Left forelimb (tissue), 1 donor: ENCODE data around the gene ERICH4.
A peak's percentile ranks its signal among the peaks of the same experiment; 100 is the strongest.
"Not testable (repeated sequence)": the region's sequence is repeated elsewhere in the genome, so short reads cannot be mapped to it uniquely, and the experiment has no call there.

Experiments used
- DNase-seq: peaks from one replicate; pipeline ENCODE4 v3.0.0-alpha.2; 2018; ENCODE audit warnings: low spot score

The ERICH4 gene

GRCh38 chr19:41435376-41435775 lies 7.6 kb upstream of the ERICH4 start:
- DNase-seq: not testable (repeated sequence)

- no peak for DNase-seq
Measured at GRCh38 chr19:41435936-41436673, 6.9 kb upstream of the ERICH4 start.

GRCh38 chr19:41436674-41436951 lies 6.3 kb upstream of the ERICH4 start:
- DNase-seq: no peak

GRCh38 chr19:41437944-41438574 lies 4.9 kb upstream of the ERICH4 start:
- no peak for DNase-seq

GRCh38 chr19:41439441-41440222 lies 3.3 kb upstream of the ERICH4 start, which contains the start of gene DMAC2:
Gene DMAC2 (minus strand): TSS chr19:41439912. CDS start chr19:41439899, 13 bp downstream.
- peak; percentile 97 for DNase-seq

- DNase-seq: no peak
Measured at GRCh38 chr19:41441321-41441945, 1.5 kb upstream of the ERICH4 start.

GRCh38 chr19:41443813-41444455 lies 978 bp downstream of the ERICH4 start:
- no peak for DNase-seq

GRCh38 chr19:41445575-41445974 lies 2.6 kb downstream of the ERICH4 start:
- DNase-seq: no peak

- no peak for DNase-seq
Measured at GRCh38 chr19:41447732-41448332, 4.9 kb downstream of the ERICH4 start.

GRCh38 chr19:41449079-41449864 lies 6.3 kb downstream of the ERICH4 start:
- peak; percentile 80 for DNase-seq

- DNase-seq: no peak
Measured at GRCh38 chr19:41449865-41450178, 6.9 kb downstream of the ERICH4 start.

- DNase-seq: no peak
Measured at GRCh38 chr19:41452584-41453275, 9.8 kb downstream of the ERICH4 start.

GRCh38 chr19:41455936-41456335 lies 13.0 kb downstream of the ERICH4 start:
- no peak for DNase-seq

- DNase-seq: no peak
Measured at GRCh38 chr19:41456342-41456918, 13.5 kb downstream of the ERICH4 start.

- no peak for DNase-seq
Measured at GRCh38 chr19:41457241-41457640, 14.3 kb downstream of the ERICH4 start.

GRCh38 chr19:41462497-41462896 lies 19.5 kb downstream of the ERICH4 start:
- DNase-seq: no peak

GRCh38 chr19:41463257-41464256 lies 20.6 kb downstream of the ERICH4 start:
- DNase-seq: not testable (repeated sequence)

- DNase-seq: no peak
Measured at GRCh38 chr19:41476583-41476982, 33.6 kb downstream of the ERICH4 start.

GRCh38 chr19:41478171-41478570 lies 35.2 kb downstream of the ERICH4 start:
- no peak for DNase-seq
